ENCODE data around the gene ATXN7L2.

- TF ChIP-seq CTCF (IDR thresholded peaks at IDR 0.05; ENCODE audit: low read length) (no peak), EZH2 (optimal IDR thresholded peaks at IDR 0.05; ENCODE audit: low read depth, low read length) (no peak)
Observed at GRCh38 chr1:109502364-109502851, 18.7 kb downstream of the ATXN7L2 start.

Data from MM.1S (cell line).